Measurements from ENCODE around the gene KLRF1.

DNA sequence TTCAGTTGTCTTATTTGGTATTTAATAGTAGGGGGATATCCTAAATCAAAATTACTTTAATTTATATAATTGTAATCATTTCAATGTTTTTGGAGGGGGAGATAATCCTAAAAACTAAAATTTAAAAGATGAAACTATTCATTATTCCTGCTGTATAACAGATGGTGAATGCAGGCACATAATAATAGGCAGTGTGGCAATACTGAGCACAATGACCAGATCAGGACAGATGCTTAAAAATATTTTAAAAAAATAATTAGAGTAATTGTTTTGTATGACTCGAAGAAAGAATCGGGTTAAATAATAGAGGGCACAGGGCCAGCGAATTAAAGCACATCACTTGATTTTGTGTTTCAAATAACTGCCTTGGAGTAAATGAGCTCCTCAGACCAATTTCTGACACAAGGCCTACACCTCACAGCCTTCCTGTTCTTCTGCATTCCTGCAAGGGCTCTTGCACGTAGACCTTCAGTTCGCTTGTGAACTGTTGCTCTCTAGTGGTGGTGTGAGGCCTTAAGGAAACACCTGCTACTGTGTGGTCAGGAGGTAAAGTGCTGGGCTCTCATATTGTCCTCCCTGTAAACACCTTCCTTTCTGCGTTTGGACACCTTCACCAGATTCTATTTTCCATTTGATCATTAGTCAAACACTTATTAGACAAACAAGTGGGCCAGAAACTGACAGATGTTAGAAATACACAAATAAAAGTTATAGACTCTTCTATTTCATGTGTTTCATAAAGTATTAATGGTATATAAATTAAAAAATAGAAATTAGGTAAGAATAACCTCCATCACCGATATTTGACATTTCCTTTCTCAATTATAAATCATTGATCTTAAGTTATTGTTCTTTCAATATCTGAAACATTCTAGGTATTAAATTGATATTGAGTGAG lies 29.3 kb upstream of the KLRF1 start:
- TF ChIP-seq, protein P1, sequence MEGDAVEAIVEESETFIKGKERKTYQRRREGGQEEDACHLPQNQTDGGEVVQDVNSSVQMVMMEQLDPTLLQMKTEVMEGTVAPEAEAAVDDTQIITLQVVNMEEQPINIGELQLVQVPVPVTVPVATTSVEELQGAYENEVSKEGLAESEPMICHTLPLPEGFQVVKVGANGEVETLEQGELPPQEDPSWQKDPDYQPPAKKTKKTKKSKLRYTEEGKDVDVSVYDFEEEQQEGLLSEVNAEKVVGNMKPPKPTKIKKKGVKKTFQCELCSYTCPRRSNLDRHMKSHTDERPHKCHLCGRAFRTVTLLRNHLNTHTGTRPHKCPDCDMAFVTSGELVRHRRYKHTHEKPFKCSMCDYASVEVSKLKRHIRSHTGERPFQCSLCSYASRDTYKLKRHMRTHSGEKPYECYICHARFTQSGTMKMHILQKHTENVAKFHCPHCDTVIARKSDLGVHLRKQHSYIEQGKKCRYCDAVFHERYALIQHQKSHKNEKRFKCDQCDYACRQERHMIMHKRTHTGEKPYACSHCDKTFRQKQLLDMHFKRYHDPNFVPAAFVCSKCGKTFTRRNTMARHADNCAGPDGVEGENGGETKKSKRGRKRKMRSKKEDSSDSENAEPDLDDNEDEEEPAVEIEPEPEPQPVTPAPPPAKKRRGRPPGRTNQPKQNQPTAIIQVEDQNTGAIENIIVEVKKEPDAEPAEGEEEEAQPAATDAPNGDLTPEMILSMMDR (IDR thresholded peaks at IDR 0.05 in 2 of 3, conservative IDR thresholded peaks at IDR 0.05 in 1 of 3; ENCODE audit: borderline replicate concordance in 1 of 3, insufficient read depth in 1 of 3, low read depth in 2 of 3, low read length in 2 of 3) = peak; percentile 50 to 57 (median 53)
- TF ChIP-seq POLR2A (IDR thresholded peaks at IDR 0.05; ENCODE audit: borderline replicate concordance, extremely low read depth, insufficient read depth, insufficient read length) (no peak), ELF1 (IDR thresholded peaks at IDR 0.05; ENCODE audit: borderline replicate concordance, low read depth) (no peak), CEBPB (IDR thresholded peaks at IDR 0.05; ENCODE audit: low read depth) (no peak), ZFX (IDR thresholded peaks at IDR 0.05) (no peak), EZH2 (IDR thresholded peaks at IDR 0.05) (no peak), SP1 (IDR thresholded peaks at IDR 0.05; ENCODE audit: low read depth) (no peak), SRF (IDR thresholded peaks at IDR 0.05; ENCODE audit: low read depth) (no peak), POLR2AphosphoS5 (IDR thresholded peaks at IDR 0.05; ENCODE audit: low read depth, low read length) (no peak), RAD21 (IDR thresholded peaks at IDR 0.05; ENCODE audit: low read depth) (peak; percentile 77), EZH2phosphoT487 (IDR thresholded peaks at IDR 0.05; ENCODE audit: borderline replicate concordance) (no peak)
- TF ChIP-seq, protein P2, sequence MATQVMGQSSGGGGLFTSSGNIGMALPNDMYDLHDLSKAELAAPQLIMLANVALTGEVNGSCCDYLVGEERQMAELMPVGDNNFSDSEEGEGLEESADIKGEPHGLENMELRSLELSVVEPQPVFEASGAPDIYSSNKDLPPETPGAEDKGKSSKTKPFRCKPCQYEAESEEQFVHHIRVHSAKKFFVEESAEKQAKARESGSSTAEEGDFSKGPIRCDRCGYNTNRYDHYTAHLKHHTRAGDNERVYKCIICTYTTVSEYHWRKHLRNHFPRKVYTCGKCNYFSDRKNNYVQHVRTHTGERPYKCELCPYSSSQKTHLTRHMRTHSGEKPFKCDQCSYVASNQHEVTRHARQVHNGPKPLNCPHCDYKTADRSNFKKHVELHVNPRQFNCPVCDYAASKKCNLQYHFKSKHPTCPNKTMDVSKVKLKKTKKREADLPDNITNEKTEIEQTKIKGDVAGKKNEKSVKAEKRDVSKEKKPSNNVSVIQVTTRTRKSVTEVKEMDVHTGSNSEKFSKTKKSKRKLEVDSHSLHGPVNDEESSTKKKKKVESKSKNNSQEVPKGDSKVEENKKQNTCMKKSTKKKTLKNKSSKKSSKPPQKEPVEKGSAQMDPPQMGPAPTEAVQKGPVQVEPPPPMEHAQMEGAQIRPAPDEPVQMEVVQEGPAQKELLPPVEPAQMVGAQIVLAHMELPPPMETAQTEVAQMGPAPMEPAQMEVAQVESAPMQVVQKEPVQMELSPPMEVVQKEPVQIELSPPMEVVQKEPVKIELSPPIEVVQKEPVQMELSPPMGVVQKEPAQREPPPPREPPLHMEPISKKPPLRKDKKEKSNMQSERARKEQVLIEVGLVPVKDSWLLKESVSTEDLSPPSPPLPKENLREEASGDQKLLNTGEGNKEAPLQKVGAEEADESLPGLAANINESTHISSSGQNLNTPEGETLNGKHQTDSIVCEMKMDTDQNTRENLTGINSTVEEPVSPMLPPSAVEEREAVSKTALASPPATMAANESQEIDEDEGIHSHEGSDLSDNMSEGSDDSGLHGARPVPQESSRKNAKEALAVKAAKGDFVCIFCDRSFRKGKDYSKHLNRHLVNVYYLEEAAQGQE (IDR thresholded peaks at IDR 0.05; ENCODE audit: low read depth) = no peak
